Neural progenitor cell (in vitro differentiated cells): ENCODE data around the gene CCPG1. TPM values are rescaled to one million over a fixed set of nuclear protein-coding genes. Genes with fewer than 3 reads are reported as not detected.

ENCODE experiments used
- DNase-seq: peaks from one replicate; pipeline ENCODE4 v3.0.0-alpha.2; 2016; ENCODE audit warnings: low spot score
- H2AFZ ChIP-seq: fragments of 200-600 bp; sonication (generic); replicated peaks from 2 replicates; pipeline ENCODE4 v1.6.1; 2016; ENCODE audit warnings: antibody characterized with exemption
- H3F3A ChIP-seq: fragments of 200-600 bp; sonication (generic); 2 replicates; pipeline ENCODE4 v1.6.1; 2016; ENCODE audit warnings: antibody characterized with exemption, low read depth
- H3K27ac ChIP-seq: fragments of 200-600 bp; sonication (generic); 2 replicates; pipeline ENCODE4 v1.5.1; 2016; ENCODE audit warnings: mild to moderate bottlenecking
- H3K27me3 ChIP-seq: fragments of 200-600 bp; sonication (generic); 2 replicates; pipeline ENCODE4 v1.6.1; 2016; ENCODE audit warnings: mild to moderate bottlenecking, moderate library complexity
- H3K36me3 ChIP-seq: fragments of 200-600 bp; sonication (generic); 2 replicates; pipeline ENCODE4 v1.5.1; 2016
- H3K4me1 ChIP-seq: fragments of 200-600 bp; sonication (generic); 2 replicates; pipeline ENCODE4 v1.6.1; 2016; ENCODE audit warnings: mixed run types
- H3K4me2 ChIP-seq: fragments of 200-600 bp; sonication (generic); 2 replicates; pipeline ENCODE4 v1.6.1; 2016
- H3K4me3 ChIP-seq: fragments of 200-600 bp; sonication (generic); 2 replicates; pipeline ENCODE4 v1.5.1; 2016
- H3K79me2 ChIP-seq: fragments of 200-600 bp; sonication (generic); 2 replicates; pipeline ENCODE4 v1.6.1; 2016; ENCODE audit warnings: low read depth
- H3K9ac ChIP-seq: fragments of 200-600 bp; sonication (generic); 2 replicates; pipeline ENCODE4 v1.6.1; 2016
- H3K9me3 ChIP-seq: fragments of 200-600 bp; sonication (generic); 2 replicates; pipeline ENCODE4 v1.5.1; 2016; ENCODE audit warnings: low read depth
- H4K20me1 ChIP-seq: fragments of 200-600 bp; sonication (generic); 2 replicates; pipeline ENCODE4 v1.6.1; 2016; ENCODE audit warnings: low read depth
- H3K27ac Mint-ChIP-seq: 3 replicates; pipeline ENCODE4 v1.8.0; 2021; ENCODE audit warnings: mixed read lengths
- H3K27me3 Mint-ChIP-seq: 2 replicates; pipeline ENCODE4 v1.8.0; 2022; ENCODE audit warnings: low read depth, mild to moderate bottlenecking, inconsistent platforms, moderate library complexity, mixed read lengths; ENCODE audit not compliant: insufficient read depth
- H3K36me3 Mint-ChIP-seq: 3 replicates; pipeline ENCODE4 v1.8.0; 2021; ENCODE audit warnings: mixed read lengths
- H3K4me1 Mint-ChIP-seq: 3 replicates; pipeline ENCODE4 v1.8.0; 2021; ENCODE audit warnings: mixed read lengths
- H3K4me3 Mint-ChIP-seq: 3 replicates; pipeline ENCODE4 v1.8.0; 2021; ENCODE audit warnings: mild to moderate bottlenecking, moderate library complexity, mixed read lengths
- H3K9me3 Mint-ChIP-seq: 3 replicates; pipeline ENCODE4 v1.8.0; 2020; ENCODE audit warnings: mixed read lengths
- EZH2 ChIP-seq: fragments of 200-600 bp; sonication (generic); IDR thresholded peaks from 2 replicates; pipeline ENCODE4 v1.6.1; 2017; ENCODE audit warnings: antibody characterized with exemption, mild to moderate bottlenecking, moderate library complexity
- EZH2phosphoT487 ChIP-seq: fragments of 200-600 bp; sonication (generic); IDR thresholded peaks from 2 replicates; pipeline ENCODE4 v1.6.1; 2017; ENCODE audit warnings: antibody characterized with exemption
- total RNA-seq: library from RNA; depleted of rRNA; stranded (reverse); fragments of >200 nt; gene quantifications from 2 replicates; pipeline ENCODE4 v1.2.3, GENCODE V29; 2015; ENCODE audit warnings: low replicate concordance
- TF ChIP-seq, protein P1 (sequence below): fragments of 200-600 bp; sonication (generic); IDR thresholded peaks from 2 replicates; pipeline ENCODE4 v1.5.1; 2017; ENCODE audit warnings: antibody characterized with exemption, mild to moderate bottlenecking

CCPG1 gene
- total RNA-seq, 1 donor from 2014 or later, result 28.0 TPM

- no peaks in the 10 kb centered on the region for H3K9me3 Mint-ChIP-seq
- Histone ChIP-seq H3K9ac (no peak overlapping the region), H3K4me3 (no peak overlapping the region), H3K27ac (no peak overlapping the region), H3K36me3 (no peaks in the 10 kb centered on the region), H3F3A (peaks cover 10% of the 10 kb centered on the region), H3K79me2 (peaks cover 32% of the 10 kb centered on the region), H3K27me3 (no peaks in the 10 kb centered on the region), H4K20me1 (no peaks in the 10 kb centered on the region), H2AFZ (no peak overlapping the region), H3K9me3 (no peaks in the 10 kb centered on the region), H3K4me2 (no peak overlapping the region), H3K4me1 (peaks cover 12% of the 10 kb centered on the region)
- no peak for DNase-seq
- H3K4me1 Mint-ChIP-seq, result peaks cover 12% of the 10 kb centered on the region
- TF ChIP-seq EZH2 (no peak), EZH2phosphoT487 (no peak)
- TF ChIP-seq, protein P1, sequence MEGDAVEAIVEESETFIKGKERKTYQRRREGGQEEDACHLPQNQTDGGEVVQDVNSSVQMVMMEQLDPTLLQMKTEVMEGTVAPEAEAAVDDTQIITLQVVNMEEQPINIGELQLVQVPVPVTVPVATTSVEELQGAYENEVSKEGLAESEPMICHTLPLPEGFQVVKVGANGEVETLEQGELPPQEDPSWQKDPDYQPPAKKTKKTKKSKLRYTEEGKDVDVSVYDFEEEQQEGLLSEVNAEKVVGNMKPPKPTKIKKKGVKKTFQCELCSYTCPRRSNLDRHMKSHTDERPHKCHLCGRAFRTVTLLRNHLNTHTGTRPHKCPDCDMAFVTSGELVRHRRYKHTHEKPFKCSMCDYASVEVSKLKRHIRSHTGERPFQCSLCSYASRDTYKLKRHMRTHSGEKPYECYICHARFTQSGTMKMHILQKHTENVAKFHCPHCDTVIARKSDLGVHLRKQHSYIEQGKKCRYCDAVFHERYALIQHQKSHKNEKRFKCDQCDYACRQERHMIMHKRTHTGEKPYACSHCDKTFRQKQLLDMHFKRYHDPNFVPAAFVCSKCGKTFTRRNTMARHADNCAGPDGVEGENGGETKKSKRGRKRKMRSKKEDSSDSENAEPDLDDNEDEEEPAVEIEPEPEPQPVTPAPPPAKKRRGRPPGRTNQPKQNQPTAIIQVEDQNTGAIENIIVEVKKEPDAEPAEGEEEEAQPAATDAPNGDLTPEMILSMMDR, result no peak
- peaks cover 5% of the 10 kb centered on the region for H3K27me3 Mint-ChIP-seq
- no peak overlapping the region for H3K4me3 Mint-ChIP-seq
- no peak overlapping the region for H3K27ac Mint-ChIP-seq
- peaks cover 3% of the 10 kb centered on the region for H3K36me3 Mint-ChIP-seq
These were observed 87.2 kb downstream of the CCPG1 start for GRCh38 chr15:55320963-55321362.

DNA sequence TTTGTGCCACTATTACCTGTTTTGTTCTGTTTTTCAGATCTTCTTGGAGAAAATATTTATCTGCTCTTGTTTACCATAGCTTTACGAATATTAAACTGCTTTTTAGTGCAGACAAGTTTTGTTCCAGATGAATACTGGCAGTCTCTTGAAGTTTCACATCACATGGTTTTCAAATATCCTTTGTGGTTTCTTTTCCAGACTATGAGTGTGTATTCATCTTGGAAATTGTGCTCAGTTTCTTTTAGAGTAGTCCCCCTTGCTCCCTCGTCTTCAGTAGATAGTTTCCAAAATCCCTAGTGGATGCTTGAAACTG, 88.0 kb downstream of the CCPG1 start:
- Mint-ChIP-seq H3K27me3 (peaks cover 5% of the 10 kb centered on the region), H3K36me3 (peaks cover 3% of the 10 kb centered on the region), H3K4me1 (peaks cover 12% of the 10 kb centered on the region), H3K27ac (no peak overlapping the region), H3K4me3 (peak overlapping the region; percentile 77), H3K9me3 (no peaks in the 10 kb centered on the region)
- Histone ChIP-seq H3K9ac (no peak overlapping the region), H3F3A (peaks cover 10% of the 10 kb centered on the region), H3K79me2 (peaks cover 32% of the 10 kb centered on the region), H3K27ac (no peak overlapping the region), H2AFZ (no peak overlapping the region), H3K27me3 (no peaks in the 10 kb centered on the region), H3K36me3 (no peaks in the 10 kb centered on the region), H3K4me3 (peak overlapping the region; percentile 60), H3K4me2 (peak overlapping the region; percentile 68), H4K20me1 (no peaks in the 10 kb centered on the region), H3K4me1 (peaks cover 12% of the 10 kb centered on the region), H3K9me3 (no peaks in the 10 kb centered on the region)
- no peak for DNase-seq
- no peak for TF ChIP-seq EZH2
- TF ChIP-seq EZH2phosphoT487, result no peak
- TF ChIP-seq, protein P1, result no peak

GRCh38 chr15:55319537-55320237, 88.5 kb downstream of the CCPG1 start:
- Histone ChIP-seq H3F3A (peaks cover 10% of the 10 kb centered on the region), H3K27ac (no peak overlapping the region), H2AFZ (peak overlapping the region; percentile 91), H3K4me3 (peak overlapping the region; percentile 60), H3K79me2 (peaks cover 32% of the 10 kb centered on the region), H3K36me3 (no peaks in the 10 kb centered on the region), H3K4me1 (peaks cover 12% of the 10 kb centered on the region), H3K9ac (no peak overlapping the region), H4K20me1 (no peaks in the 10 kb centered on the region), H3K9me3 (no peaks in the 10 kb centered on the region), H3K4me2 (peak overlapping the region; percentile 68), H3K27me3 (no peaks in the 10 kb centered on the region)
- peak; percentile 7 for DNase-seq
- TF ChIP-seq EZH2 (no peak), EZH2phosphoT487 (no peak)
- TF ChIP-seq, protein P1, result no peak
- Mint-ChIP-seq H3K4me1 (peaks cover 12% of the 10 kb centered on the region), H3K4me3 (peak overlapping the region; percentile 97), H3K27ac (no peak overlapping the region), H3K36me3 (peaks cover 3% of the 10 kb centered on the region), H3K27me3 (peaks cover 5% of the 10 kb centered on the region), H3K9me3 (no peaks in the 10 kb centered on the region)
